Ishikawa (cell line): ENCODE results near the gene IRF6.

ENCODE experiments used
- EP300 ChIP-seq: IDR thresholded peaks from 2 replicates; pipeline ENCODE4 v1.6.1; 2012; ENCODE audit warnings: borderline replicate concordance
- MAX ChIP-seq: IDR thresholded peaks from 2 replicates; pipeline ENCODE4 v1.6.1; 2012
- RAD21 ChIP-seq: IDR thresholded peaks from 2 replicates; pipeline ENCODE4 v1.6.1; 2012; ENCODE audit warnings: low read depth
- YY1 ChIP-seq: IDR thresholded peaks from 2 replicates; pipeline ENCODE4 v1.6.1; 2012; ENCODE audit warnings: low read depth

- no peak for TF ChIP-seq MAX
- TF ChIP-seq YY1: no peak
- no peak for TF ChIP-seq EP300
- TF ChIP-seq RAD21: no peak
Measured at GRCh38 chr1:209755926-209756614, 49.9 kb downstream of the IRF6 start, which contains the start of gene TRAF3IP3.
